HG02840 (cell line): ENCODE measurements around the gene OR6K3.
"Not testable (repeated sequence)": the region's sequence is repeated elsewhere in the genome, so short reads cannot be mapped to it uniquely, and the experiment has no call there.

Source experiments
- ATAC-seq: cut with Tn5 transposase; IDR thresholded peaks from one replicate; pipeline ENCODE4 v1.9.1; 2021; ENCODE audit warnings: mild to moderate bottlenecking, moderate library complexity, moderate number of reproducible peaks; ENCODE audit not compliant: unreplicated experiment, low FRiP score

OR6K3 gene

GRCh38 chr1:158688343-158688742 is 32.2 kb downstream of the OR6K3 start:
- ATAC-seq = not testable (repeated sequence)

DNA sequence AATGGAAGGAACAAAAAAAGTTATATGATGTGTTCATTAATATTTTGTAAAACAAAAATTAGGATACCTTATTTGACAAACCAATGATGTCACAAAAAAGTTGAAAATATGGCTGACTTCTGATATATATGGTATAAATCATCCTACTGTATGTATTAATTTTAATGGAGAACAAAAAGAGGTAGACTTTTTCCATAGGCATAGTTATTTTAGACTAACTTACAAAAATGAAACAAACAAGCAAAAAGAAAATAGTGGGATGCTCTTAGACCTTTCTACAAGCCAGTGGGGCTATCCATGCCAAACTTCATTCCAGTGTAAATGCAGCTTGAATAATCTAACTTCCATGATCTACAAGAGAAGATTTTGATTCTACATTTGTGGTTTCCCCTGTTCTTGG is 33.5 kb downstream of the OR6K3 start:
- no peak for ATAC-seq

DNA sequence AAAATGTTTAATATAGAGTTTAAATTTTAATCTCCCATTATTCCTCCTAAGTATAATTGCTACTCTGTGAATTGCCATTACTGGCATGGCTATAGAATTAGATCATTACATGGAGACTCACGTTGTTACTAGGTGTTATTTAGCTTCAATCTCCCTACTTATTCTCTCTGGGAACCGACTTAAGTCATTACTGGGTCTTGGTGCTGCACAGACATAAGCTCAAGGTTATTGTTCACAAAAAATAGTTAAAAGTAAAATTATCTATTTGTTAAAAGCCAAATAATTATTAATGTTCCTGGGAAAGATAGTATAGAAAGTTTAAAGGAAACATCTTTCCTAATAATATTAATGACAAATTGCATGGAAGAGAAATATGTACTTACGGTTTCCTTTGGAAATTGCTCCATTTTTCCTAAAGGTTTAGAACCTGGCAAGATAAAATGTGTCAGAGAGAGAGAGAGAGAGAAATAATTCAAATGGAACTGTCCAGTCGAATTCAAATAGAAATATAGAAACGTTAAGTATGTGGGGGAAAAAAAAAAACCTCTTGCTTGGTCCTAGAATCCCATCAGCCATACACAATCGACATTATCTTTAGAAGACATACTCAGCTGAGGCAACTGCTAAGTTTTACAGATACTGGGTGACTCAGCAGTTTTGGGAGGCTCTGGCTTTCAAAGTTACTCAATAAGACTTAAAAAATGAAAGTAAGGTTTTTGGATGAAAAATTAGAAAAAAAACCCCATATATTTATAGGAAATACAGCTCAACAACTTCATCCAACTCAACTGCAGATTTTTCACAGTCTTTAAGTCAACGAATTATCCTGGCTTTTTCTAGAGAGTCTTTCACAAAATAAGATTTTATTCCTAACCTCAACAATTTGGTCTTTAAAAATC is 34.2 kb downstream of the OR6K3 start, which contains the start of gene SPTA1:
TSS of gene SPTA1 (minus strand) at position 605 of the 899 bp plus-strand sequence. CDS start at position 407, 198 bp downstream.
- ATAC-seq = no peak

- ATAC-seq = no peak
Measured at GRCh38 chr1:158685085-158685484, 35.4 kb downstream of the OR6K3 start.

DNA sequence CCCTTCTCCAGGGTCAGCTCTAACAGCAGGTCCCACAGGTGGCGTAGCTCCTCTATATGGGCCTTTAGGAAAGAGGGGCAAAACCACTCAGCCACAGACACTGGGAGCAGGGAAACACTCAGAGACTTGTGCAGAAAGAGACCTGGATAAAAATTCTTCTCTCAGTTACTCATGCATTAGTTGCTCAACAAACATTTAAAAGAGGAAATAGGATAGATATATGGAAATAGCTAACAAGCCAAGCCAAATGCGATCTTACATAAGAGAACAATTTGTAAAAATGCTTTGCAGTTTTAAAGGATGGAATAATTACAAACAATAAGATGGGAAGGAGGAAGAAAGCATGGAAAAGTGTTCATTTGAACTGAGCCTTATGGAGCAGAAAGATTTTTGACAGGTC is 38.9 kb downstream of the OR6K3 start:
- ATAC-seq = no peak

DNA sequence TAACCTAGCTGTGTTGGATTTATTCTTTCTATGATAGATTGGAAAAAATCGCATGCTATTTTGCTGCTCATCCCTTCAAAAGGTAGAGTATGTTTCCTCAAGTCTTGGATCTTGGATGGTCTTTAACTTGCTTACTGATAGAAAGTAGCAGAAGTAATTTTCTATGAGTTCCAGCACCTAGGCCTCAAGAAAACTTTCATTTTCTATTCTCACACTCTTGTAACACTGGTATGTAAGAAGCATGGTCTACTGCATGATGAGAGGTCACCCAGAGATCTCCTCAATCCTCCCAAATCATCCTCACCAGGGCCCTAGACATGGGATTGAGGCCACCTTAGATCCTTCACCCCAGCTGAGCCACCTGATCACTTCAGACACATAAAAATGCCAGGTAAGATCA is 41.2 kb downstream of the OR6K3 start:
- no peak for ATAC-seq

GRCh38 chr1:158675563-158676323 is 44.8 kb downstream of the OR6K3 start:
- no peak for ATAC-seq

DNA sequence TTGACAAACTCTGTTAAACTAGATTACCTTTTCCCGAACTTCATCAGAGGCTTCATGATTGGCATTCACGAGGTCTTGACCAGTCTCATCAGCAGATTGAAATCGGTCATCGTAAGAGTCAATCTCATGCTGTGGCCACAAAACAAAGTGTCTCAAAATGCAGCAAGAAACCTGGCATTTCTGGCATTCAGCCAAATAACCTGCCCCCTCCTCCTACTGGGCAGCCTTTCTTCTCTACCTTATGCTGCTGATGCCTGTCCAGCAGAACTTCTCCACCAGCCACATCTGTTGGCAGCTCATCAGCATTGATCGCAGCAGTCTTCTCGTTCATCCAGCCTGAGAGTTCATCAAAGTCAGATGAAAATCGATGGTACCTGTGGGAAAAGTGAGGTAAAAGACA is 46.2 kb downstream of the OR6K3 start:
- ATAC-seq = no peak
